Activated CD8-positive, alpha-beta memory T cell treated with anti-CD3 and anti-CD28 coated beads, Interleukin-2, amount 50 U/mL, for 4 hours (primary cell): ENCODE measurements around the gene TFPT.
"Not testable (repeated sequence)": the region's sequence is repeated elsewhere in the genome, so short reads cannot be mapped to it uniquely, and the experiment has no call there.

Source experiments
- DNase-seq: peaks from one replicate; pipeline ENCODE4 v3.0.0-alpha.2; 2020

TFPT gene

GRCh38 chr19:54114340-54115108 is 933 bp downstream of the TFPT start:
- peak; percentile 39 for DNase-seq

GRCh38 chr19:54109651-54110050 is 5.8 kb downstream of the TFPT start:
- DNase-seq = no peak

DNA sequence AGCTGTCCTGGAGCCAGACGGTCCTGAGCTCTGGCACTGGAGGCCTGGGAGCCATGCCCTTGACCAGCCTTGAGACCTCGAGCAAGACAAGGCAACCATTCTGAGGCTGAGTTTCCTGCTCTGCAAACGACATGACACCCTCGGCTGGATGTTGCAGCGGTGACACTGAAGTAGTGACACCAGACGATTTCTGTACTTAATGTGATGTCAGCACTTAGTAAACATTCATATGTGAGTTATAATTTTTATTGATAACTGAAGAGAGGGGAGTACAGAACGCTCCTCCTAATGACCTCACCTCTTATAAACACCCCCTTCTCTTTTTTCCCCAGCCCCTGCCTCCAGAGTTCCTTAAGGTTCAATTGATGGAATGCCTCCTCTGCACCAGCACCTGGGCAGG is 7.0 kb downstream of the TFPT start:
- no peak for DNase-seq

GRCh38 chr19:54107876-54108490 is 7.5 kb downstream of the TFPT start:
- DNase-seq = no peak

- DNase-seq = peak; percentile 13
Measured at GRCh38 chr19:54106716-54107115, 8.7 kb downstream of the TFPT start.

DNA sequence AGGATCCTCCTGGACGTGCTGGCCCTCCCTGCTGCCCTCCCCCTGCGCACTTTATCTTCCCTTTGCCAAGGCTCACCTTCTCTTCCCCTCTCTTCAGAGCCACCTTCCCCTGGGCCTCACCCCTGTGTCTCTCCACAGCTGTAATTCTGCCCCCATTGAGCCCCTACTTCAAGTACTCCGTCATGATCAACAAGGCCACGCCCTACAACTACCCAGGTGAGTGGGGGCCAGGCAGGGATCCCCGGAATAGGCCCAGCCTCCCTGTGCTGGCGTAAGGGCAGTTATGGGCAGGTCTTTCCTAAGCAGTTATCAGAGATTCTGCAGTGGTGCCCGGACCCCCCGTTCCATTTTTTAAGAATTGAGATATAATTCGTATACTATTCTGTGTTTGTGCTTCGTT is 9.7 kb downstream of the TFPT start:
- DNase-seq = no peak

GRCh38 chr19:54104998-54105715 is 10.3 kb downstream of the TFPT start:
- no peak for DNase-seq

- DNase-seq = peak; percentile 95
Measured at GRCh38 chr19:54102421-54103169, 12.9 kb downstream of the TFPT start, which contains the start of gene NDUFA3. TSS of gene NDUFA3 (plus strand) at chr19:54102855. CDS start at chr19:54102879, 24 bp downstream.

DNA sequence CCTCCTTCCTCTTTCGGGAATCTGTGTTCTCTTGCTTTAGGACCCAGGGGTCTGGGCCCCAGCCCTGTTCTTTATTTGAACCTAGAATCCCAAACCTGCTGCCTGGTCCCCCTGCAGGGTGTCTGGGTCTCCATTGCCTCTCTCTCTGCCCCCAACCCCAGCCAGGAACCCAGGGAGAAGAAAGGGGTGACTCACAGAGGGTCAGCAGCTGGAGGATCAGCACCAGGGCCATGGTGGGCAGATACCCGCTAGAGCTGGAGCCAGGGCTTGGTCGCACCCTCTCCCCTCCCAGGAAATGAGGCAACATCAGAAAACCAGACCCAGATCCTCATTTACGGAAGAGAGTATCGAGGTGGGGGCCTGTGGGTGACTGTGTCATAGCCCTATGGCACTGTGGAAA is 14.9 kb downstream of the TFPT start, which contains the start of gene OSCAR:
TSS of gene OSCAR (minus strand) at position 243 of the 400 bp plus-strand sequence. CDS start at position 232, 11 bp downstream.
- DNase-seq = no peak

DNA sequence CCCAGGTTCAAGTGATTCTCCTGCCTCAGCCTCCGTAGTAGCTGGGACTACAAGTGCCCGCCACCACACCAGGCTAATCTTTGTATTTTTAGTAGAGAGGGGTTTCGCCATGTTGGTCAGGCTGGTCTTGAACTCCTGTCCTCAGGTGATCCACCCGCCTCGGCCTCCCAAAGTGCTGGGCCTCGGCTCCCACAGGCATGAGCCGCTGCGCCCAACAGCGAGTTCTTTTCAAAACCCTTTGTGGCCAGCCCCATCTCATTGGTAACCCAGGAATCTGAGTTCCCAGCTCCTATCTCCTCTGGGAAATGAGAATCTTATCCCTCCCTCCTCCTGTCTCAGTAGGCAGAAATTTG is 15.6 kb downstream of the TFPT start:
- DNase-seq = not testable (repeated sequence)

DNA sequence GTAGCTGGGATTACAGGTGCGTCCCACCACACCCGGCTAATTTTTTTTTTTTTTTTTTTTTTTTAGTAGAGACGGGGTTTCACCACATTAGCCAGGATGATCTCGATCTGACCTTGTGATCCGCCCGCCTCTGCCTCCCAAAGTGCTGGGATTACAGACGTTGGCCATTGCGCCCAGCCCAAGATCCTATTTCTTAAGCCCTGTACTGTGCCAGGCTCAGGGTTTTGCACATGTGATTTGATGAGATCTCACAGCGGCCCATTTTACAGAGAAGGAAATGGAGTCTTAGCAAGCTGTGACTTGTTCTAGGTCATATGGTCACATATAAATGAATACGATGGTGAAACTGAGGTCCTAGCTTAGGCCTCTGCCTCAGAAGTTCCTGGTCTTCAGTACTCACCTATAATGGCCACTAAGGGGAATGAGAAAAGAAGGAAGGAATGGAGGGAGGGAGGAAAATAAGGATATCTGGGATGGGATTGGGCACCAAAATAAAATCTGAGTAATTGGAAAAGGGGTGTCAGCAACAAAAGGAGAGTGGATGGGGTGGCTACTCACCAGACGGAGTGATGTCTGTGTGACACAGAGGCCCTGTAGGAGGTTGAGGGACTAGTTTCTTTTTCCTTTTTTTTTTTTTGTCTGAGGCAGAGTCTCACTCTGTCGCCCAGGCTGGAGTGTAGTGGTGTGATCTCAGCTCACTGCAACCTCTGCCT is 16.1 kb downstream of the TFPT start:
- no peak for DNase-seq

GRCh38 chr19:54096617-54097106 is 18.8 kb downstream of the TFPT start:
- DNase-seq = no peak

- DNase-seq = peak; percentile 58
Measured at GRCh38 chr19:54095859-54096616, 19.4 kb downstream of the TFPT start.

- no peak for DNase-seq
Measured at GRCh38 chr19:54095136-54095858, 20.2 kb downstream of the TFPT start.

DNA sequence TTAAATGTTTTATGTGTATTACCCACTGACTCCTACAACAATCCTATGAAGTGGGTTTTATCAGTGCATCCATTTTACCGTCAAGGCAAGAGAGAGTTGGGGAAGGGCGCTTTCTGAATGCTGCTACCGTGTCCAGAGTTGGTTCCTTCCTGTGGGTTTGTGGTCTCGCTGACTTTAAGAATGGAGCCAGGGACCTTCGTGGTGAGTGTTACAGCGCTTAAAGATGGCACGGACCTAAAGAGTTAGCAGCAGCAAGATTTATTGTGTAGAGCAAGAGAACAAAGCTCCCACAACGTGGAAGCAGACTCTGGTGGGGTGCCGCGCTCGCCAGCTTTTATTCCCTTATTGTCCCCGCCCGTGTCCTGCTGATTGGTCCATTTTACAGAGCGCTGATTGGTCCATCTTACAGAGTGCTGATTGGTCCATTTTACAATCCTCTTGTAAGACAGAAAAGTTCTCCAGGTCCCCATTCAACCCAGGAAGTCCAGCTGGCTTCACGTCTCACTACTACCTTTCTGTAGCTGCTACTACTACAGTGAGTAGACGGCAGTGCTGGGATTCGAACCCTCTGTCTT is 20.9 kb downstream of the TFPT start:
- DNase-seq = no peak

DNA sequence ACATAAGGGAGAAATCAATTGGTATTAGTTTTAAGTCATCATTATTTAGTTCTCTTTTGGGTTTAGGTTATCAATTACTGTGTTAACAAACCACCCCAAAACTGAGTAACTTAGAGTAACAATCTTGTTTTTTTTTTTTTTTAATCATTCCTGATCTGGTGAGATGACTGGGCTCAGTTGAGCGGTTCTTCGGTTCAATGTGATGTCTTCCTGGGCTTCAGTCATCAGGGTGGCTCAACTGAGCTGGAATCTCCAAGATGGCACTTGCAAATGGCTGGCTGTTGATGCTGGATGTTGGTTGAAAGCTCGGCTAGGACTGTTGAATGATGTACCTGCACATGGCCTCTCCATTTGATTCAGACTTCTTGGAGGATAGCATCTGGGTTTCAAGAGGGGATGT is 31.0 kb downstream of the TFPT start:
- DNase-seq = no peak

DNA sequence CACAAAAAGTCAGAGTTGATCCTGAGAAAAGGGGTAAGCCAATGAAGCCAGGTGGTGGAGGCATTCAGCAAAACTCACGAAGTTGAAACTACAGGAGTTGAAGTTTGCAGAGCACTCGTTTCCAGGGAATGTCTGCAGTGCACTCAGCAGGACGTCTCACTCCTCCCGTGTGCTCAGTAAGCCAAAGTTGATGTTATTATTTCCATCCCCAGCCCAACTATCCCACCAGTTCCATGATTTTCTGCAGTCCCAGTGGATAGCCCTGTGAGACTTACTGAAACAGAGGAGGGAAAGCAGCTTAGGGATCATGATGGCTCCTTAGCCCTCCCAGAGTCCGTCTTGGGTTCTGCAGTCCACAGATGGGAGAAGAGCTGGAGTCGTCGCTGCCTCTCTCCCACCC is 34.4 kb downstream of the TFPT start, which contains the start of gene TARM1:
TSS of gene TARM1 (minus strand) at position 334 of the 400 bp plus-strand sequence. CDS start at position 309, 25 bp downstream.
- DNase-seq = no peak

DNA sequence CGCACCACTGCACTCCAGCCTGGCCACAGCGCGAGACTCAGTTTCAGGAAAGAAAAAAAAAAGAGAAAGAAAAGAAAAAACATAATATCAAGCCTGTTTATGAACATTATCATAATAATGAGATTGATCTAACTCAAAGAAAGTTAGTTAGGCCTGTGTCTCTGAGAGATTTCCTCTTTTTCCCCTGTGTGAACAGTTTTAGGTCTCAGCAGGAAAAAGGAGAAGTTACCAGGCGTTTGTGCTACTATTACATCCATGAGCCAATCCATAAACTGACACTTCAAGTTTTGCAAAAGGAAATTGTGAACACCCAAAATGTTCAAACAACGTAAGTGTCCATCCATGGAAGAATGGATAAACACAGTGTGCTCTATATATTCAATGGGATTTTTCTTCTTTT is 38.1 kb downstream of the TFPT start:
- no peak for DNase-seq

- DNase-seq = no peak
Measured at GRCh38 chr19:54074851-54075250, 40.6 kb downstream of the TFPT start.

DNA sequence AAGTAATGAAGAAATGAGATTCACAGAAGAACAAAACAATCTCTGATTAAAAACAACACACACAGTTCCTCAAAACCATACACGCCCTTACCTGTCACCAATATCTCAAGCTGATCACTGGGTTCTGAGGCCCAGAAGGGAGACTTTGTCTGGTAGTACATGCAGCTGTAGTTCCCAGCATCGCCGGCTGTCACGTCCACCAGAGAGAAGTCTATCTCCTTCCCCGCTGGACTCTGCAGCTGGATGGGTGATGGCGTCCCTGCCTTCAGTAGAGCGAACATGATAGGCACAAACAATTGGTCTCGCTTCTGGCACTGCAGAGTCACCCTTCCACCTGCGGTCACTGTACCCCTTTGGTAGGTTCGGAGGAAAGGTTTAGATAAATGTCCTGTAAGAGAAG is 41.6 kb downstream of the TFPT start:
- no peak for DNase-seq
